MM.1S (cell line): ENCODE results near the gene EIF3L.

Experiments used
- CTCF ChIP-seq: fragments of 300-600 bp; sonication (generic); IDR thresholded peaks from 2 replicates; pipeline ENCODE4 v1.5.1; 2016; ENCODE audit warnings: antibody characterized with exemption, low read length, mixed read lengths
- EZH2 ChIP-seq: fragments of 300-600 bp; sonication (generic); optimal IDR thresholded peaks from 2 replicates; pipeline ENCODE3; 2017; ENCODE audit warnings: low read depth, mild to moderate bottlenecking, antibody characterized with exemption, low read length, mixed read lengths
- EZH2phosphoT487 ChIP-seq: fragments of 300-600 bp; sonication (generic); IDR thresholded peaks from 2 replicates; pipeline ENCODE4 v1.6.1; 2018; ENCODE audit warnings: antibody characterized with exemption, low read length

- no peak for TF ChIP-seq CTCF
- TF ChIP-seq EZH2: no peak
- no peak for TF ChIP-seq EZH2phosphoT487
Measured at GRCh38 chr22:37893583-37893983, 44.4 kb downstream of the EIF3L start.
